GM23338 (cell line): ENCODE data around the gene TNNI2. TPM values are rescaled to one million over a fixed set of nuclear protein-coding genes. Genes with fewer than 3 reads are reported as not detected.

ENCODE experiments used
- ATAC-seq: fragments of 200-7000 bp; cut with Tn5 transposase; 3 replicates; pipeline ENCODE4 v1.9.1; 2020
- DNase-seq: peaks from one replicate; pipeline ENCODE4 v3.0.0-alpha.2; 2015; ENCODE audit warnings: low spot score
- H2AFZ ChIP-seq: fragments of 200-600 bp; sonication (generic); 2 replicates; pipeline ENCODE4 v1.8.0; 2016; ENCODE audit warnings: antibody characterized with exemption, mild to moderate bottlenecking, moderate library complexity
- H3F3A ChIP-seq: fragments of 200-600 bp; sonication (generic); replicated peaks from 2 replicates; pipeline ENCODE4 v1.8.0; 2017; ENCODE audit warnings: antibody characterized with exemption, mixed run types, low read depth
- H3K27ac ChIP-seq: fragments of 200-600 bp; sonication (generic); 2 replicates; pipeline ENCODE4 v1.6.1; 2016; ENCODE audit warnings: low read depth
- H3K27me3 ChIP-seq: fragments of 200-600 bp; sonication (generic); 2 replicates; pipeline ENCODE4 v1.8.0; 2016; ENCODE audit warnings: mild to moderate bottlenecking, mixed run types, moderate library complexity; ENCODE audit not compliant: insufficient read depth
- H3K36me3 ChIP-seq: fragments of 200-600 bp; sonication (generic); 2 replicates; pipeline ENCODE4 v1.8.0; 2016; ENCODE audit warnings: mild to moderate bottlenecking; ENCODE audit not compliant: insufficient read depth
- H3K4me1 ChIP-seq: fragments of 200-600 bp; sonication (generic); 2 replicates; pipeline ENCODE4 v1.8.0; 2016; ENCODE audit warnings: mild to moderate bottlenecking, moderate library complexity; ENCODE audit not compliant: insufficient read depth
- H3K4me2 ChIP-seq: fragments of 200-600 bp; sonication (generic); 2 replicates; pipeline ENCODE4 v1.7.1; 2017; ENCODE audit warnings: mixed run types
- H3K4me3 ChIP-seq: fragments of 200-600 bp; sonication (generic); 2 replicates; pipeline ENCODE4 v1.6.1; 2016; ENCODE audit warnings: mixed run types
- H3K79me2 ChIP-seq: fragments of 200-600 bp; sonication (generic); replicated peaks from 2 replicates; pipeline ENCODE4 v1.8.0; 2017; ENCODE audit warnings: mild to moderate bottlenecking; ENCODE audit not compliant: insufficient read depth
- H3K9me2 ChIP-seq: fragments of 200-600 bp; sonication (generic); 2 replicates; pipeline ENCODE4 v1.8.0; 2017; ENCODE audit not compliant: insufficient read depth
- H4K20me1 ChIP-seq: fragments of 200-600 bp; sonication (generic); replicated peaks from 2 replicates; pipeline ENCODE4 v1.8.0; 2017; ENCODE audit warnings: mild to moderate bottlenecking; ENCODE audit not compliant: insufficient read depth
- H3K27ac Mint-ChIP-seq: 2 replicates; pipeline ENCODE4 v1.8.0; 2020; ENCODE audit warnings: inconsistent platforms, mild to moderate bottlenecking, moderate library complexity, mixed read lengths
- H3K27me3 Mint-ChIP-seq: 3 replicates; pipeline ENCODE4 v1.8.0; 2022; ENCODE audit warnings: low read depth, mild to moderate bottlenecking, moderate library complexity, mixed read lengths, inconsistent platforms; ENCODE audit not compliant: insufficient read depth, poor library complexity
- H3K36me3 Mint-ChIP-seq: 3 replicates; pipeline ENCODE4 v1.8.0; 2021; ENCODE audit warnings: low read depth, mild to moderate bottlenecking, inconsistent platforms, moderate library complexity, mixed read lengths
- H3K4me1 Mint-ChIP-seq: 3 replicates; pipeline ENCODE4 v1.8.0; 2020; ENCODE audit warnings: mild to moderate bottlenecking, inconsistent platforms, mixed read lengths
- H3K4me3 Mint-ChIP-seq: 3 replicates; pipeline ENCODE4 v1.8.0; 2021; ENCODE audit warnings: moderate library complexity, mild to moderate bottlenecking, inconsistent platforms, mixed read lengths
- H3K9me3 Mint-ChIP-seq: 3 replicates; pipeline ENCODE4 v1.8.0; 2020; ENCODE audit warnings: moderate library complexity, mild to moderate bottlenecking, inconsistent platforms, mixed read lengths
- ETS1 ChIP-seq: IDR thresholded peaks from 2 replicates; pipeline ENCODE4 v1.6.1; 2016; ENCODE audit warnings: antibody characterized with exemption
- EZH2phosphoT487 ChIP-seq: fragments of 200-600 bp; sonication (generic); IDR thresholded peaks from one replicate; pipeline ENCODE4 v1.8.1; 2018; ENCODE audit warnings: antibody characterized with exemption; ENCODE audit not compliant: unreplicated experiment
- JUNB ChIP-seq: IDR thresholded peaks from one replicate; pipeline ENCODE4 v1.6.1; 2016; ENCODE audit warnings: antibody characterized with exemption; ENCODE audit not compliant: unreplicated experiment
- ZNF331 ChIP-seq: fragments of 250-450 bp; sonication (Bioruptor Pico); IDR thresholded peaks from 2 replicates; pipeline ENCODE4 v1.5.0; 2020; ENCODE audit warnings: low read depth, mild to moderate bottlenecking, moderate library complexity
- ZNF462 ChIP-seq: fragments of 250-450 bp; sonication (Bioruptor Pico); IDR thresholded peaks from 2 replicates; pipeline ENCODE4 v1.5.0; 2020; ENCODE audit warnings: mild to moderate bottlenecking, moderate library complexity
- polyA plus RNA-seq: library from polyadenylated mRNA; unstranded; fragments of >200 nt; fragmentation: Nextera tagmentation; extraction: Ambion mirVana; gene quantifications from 2 replicates; pipeline ENCODE4 v1.2.1, GENCODE V29; 2016
- total RNA-seq: library from RNA; depleted of rRNA; stranded (reverse); fragments of >200 nt; shearing (Covaris generic); gene quantifications from 2 replicates; pipeline ENCODE4 v1.2.3, GENCODE V29; 2014

Gene TNNI2
- total and polyA plus RNA-seq, 2 experiments from 2014 or later, result not detected

- TF ChIP-seq ZNF462 (CRISPR knock-in tag) (no peak), ZNF331 (CRISPR knock-in tag) (no peak), ETS1 (no peak), EZH2phosphoT487 (no peak)
Measured at GRCh38 chr11:1826552-1827094, 12.2 kb upstream of the TNNI2 start (continued).

- Mint-ChIP-seq H3K4me1 (peaks cover 4% of the 10 kb centered on the region; the same call in 1 of the 3 replicates), H3K4me3 (no peak overlapping the region), H3K27ac (no peak overlapping the region), H3K36me3 (no peaks in the 10 kb centered on the region), H3K27me3 (peaks cover 15% of the 10 kb centered on the region), H3K9me3 (no peaks in the 10 kb centered on the region)
- H3K27ac ChIP-seq, result no peak overlapping the region
- no peaks in the 10 kb centered on the region for H3K79me2 ChIP-seq
- H3F3A ChIP-seq, result no peaks in the 10 kb centered on the region
- H3K9me2 ChIP-seq, result no peaks in the 10 kb centered on the region
- H3K36me3 ChIP-seq, result no peaks in the 10 kb centered on the region
- no peaks in the 10 kb centered on the region for H4K20me1 ChIP-seq
- H3K4me1 ChIP-seq, result no peaks in the 10 kb centered on the region
- H3K4me3 ChIP-seq, result no peak overlapping the region
- ATAC-seq, result no peak
- no peak overlapping the region for H2AFZ ChIP-seq
- no peaks in the 10 kb centered on the region for H3K27me3 ChIP-seq
- no peak for TF ChIP-seq JUNB
- no peak overlapping the region for H3K4me2 ChIP-seq
- DNase-seq, result no peak
Measured at GRCh38 chr11:1827095-1827813, 11.5 kb upstream of the TNNI2 start.
